ENCODE measurements around the gene C1QB.

Gene C1QB

GRCh38 chr1:22652881-22653316, at the start of gene C1QB:
TSS of gene C1QB (plus strand) at chr1:22653236. CDS start at chr1:22659463, 6,227 bp downstream.
- DNase-seq (ENCODE audit: low spot score): peak; percentile 80

- DNase-seq (ENCODE audit: low spot score): no peak
Measured at GRCh38 chr1:22606161-22606560, 46.9 kb upstream of the C1QB start.

GRCh38 chr1:22607154-22607553, 45.9 kb upstream of the C1QB start:
- no peak for DNase-seq (ENCODE audit: low spot score)

- no peak for DNase-seq (ENCODE audit: low spot score)
Measured at GRCh38 chr1:22608361-22608760, 44.7 kb upstream of the C1QB start.

GRCh38 chr1:22609291-22609690, 43.7 kb upstream of the C1QB start:
- DNase-seq (ENCODE audit: low spot score): no peak

- peak; percentile 1 for DNase-seq (ENCODE audit: low spot score)
Measured at GRCh38 chr1:22611530-22611947, 41.5 kb upstream of the C1QB start.

GRCh38 chr1:22612671-22613571, 40.1 kb upstream of the C1QB start:
- no peak for DNase-seq (ENCODE audit: low spot score)

GRCh38 chr1:22613572-22613918, 39.5 kb upstream of the C1QB start:
- DNase-seq (ENCODE audit: low spot score): no peak

- DNase-seq (ENCODE audit: low spot score): no peak
Measured at GRCh38 chr1:22613951-22614350, 39.1 kb upstream of the C1QB start.

- DNase-seq (ENCODE audit: low spot score): no peak
Measured at GRCh38 chr1:22615886-22616285, 37.1 kb upstream of the C1QB start.

GRCh38 chr1:22616571-22616970, 36.5 kb upstream of the C1QB start:
- no peak for DNase-seq (ENCODE audit: low spot score)

GRCh38 chr1:22618056-22618455, 35.0 kb upstream of the C1QB start:
- no peak for DNase-seq (ENCODE audit: low spot score)

GRCh38 chr1:22619252-22619651, 33.8 kb upstream of the C1QB start:
- DNase-seq (ENCODE audit: low spot score): no peak

- no peak for DNase-seq (ENCODE audit: low spot score)
Measured at GRCh38 chr1:22619798-22620197, 33.2 kb upstream of the C1QB start.

- DNase-seq (ENCODE audit: low spot score): no peak
Measured at GRCh38 chr1:22621761-22622160, 31.3 kb upstream of the C1QB start.

- no peak for DNase-seq (ENCODE audit: low spot score)
Measured at GRCh38 chr1:22625262-22625925, 27.6 kb upstream of the C1QB start.

GRCh38 chr1:22626237-22627157, 26.5 kb upstream of the C1QB start:
- DNase-seq (ENCODE audit: low spot score): no peak

- DNase-seq (ENCODE audit: low spot score): no peak
Measured at GRCh38 chr1:22627331-22627730, 25.7 kb upstream of the C1QB start.

GRCh38 chr1:22628698-22629444, 24.2 kb upstream of the C1QB start:
- DNase-seq (ENCODE audit: low spot score): no peak

GRCh38 chr1:22629886-22630285, 23.1 kb upstream of the C1QB start:
- DNase-seq (ENCODE audit: low spot score): no peak

GRCh38 chr1:22633697-22634463, 19.2 kb upstream of the C1QB start:
- no peak for DNase-seq (ENCODE audit: low spot score)
